IMR-90 (cell line): Measurements from ENCODE around the gene GTSE1. TPM values are rescaled to one million over a fixed set of nuclear protein-coding genes. Genes with fewer than 3 reads are reported as not detected.

Source experiments
- ATAC-seq: fragments of 200-7000 bp; cut with Tn5 transposase; 2 replicates; pipeline ENCODE4 v1.9.1; 2020; ENCODE audit warnings: low read depth, mild to moderate bottlenecking, moderate library complexity
- BruUV-seq: library from RNA; stranded (reverse); fragments of 400-500 nt; replicated peaks from 2 replicates; lab custom pipeline; 2021; lab: Mats Ljungman, UMichigan
- CTCF ChIA-PET: fragments of 300-600 bp; formaldehyde crosslinking; extraction: SDS; loops from one replicate; lab custom pipeline; 2021; ENCODE audit warnings: antibody characterized with exemption; lab: Yijun Ruan, JAX
- POLR2A ChIA-PET: fragments of 300-600 bp; sonication (Branson Sonifier 250); formaldehyde crosslinking; loops from one replicate; lab custom pipeline; 2022; ENCODE audit warnings: antibody characterized with exemption; ENCODE audit not compliant: unreplicated experiment; lab: Charles Lee
- DNase-seq: peaks from one replicate; pipeline ENCODE4 v3.0.0; 2013
- H2AFZ ChIP-seq: replicated peaks from 2 replicates; pipeline ENCODE3; 2013; ENCODE audit warnings: low read length, mild to moderate bottlenecking; ENCODE audit not compliant: poor library complexity
- H2AK5ac ChIP-seq: 2 replicates; pipeline ENCODE4 v1.6.1; 2013; ENCODE audit warnings: low read depth, low read length, inconsistent platforms
- H2AK9ac ChIP-seq: replicated peaks from 2 replicates; pipeline ENCODE3; 2013; ENCODE audit warnings: mild to moderate bottlenecking, low read depth, low read length, moderate library complexity; ENCODE audit not compliant: poor library complexity
- H2BK120ac ChIP-seq: 2 replicates; pipeline ENCODE4 v1.6.1; 2013; ENCODE audit warnings: low read depth, low read length, inconsistent platforms
- H2BK15ac ChIP-seq: 3 replicates; pipeline ENCODE4 v1.6.1; 2013; ENCODE audit warnings: low read depth, low read length, inconsistent platforms
- H2BK20ac ChIP-seq: 2 replicates; pipeline ENCODE4 v1.6.1; 2013; ENCODE audit warnings: low read depth, mild to moderate bottlenecking, inconsistent platforms, low read length, moderate library complexity
- H2BK5ac ChIP-seq: 2 replicates; pipeline ENCODE4 v1.6.1; 2013; ENCODE audit warnings: mild to moderate bottlenecking, low read depth, low read length, inconsistent platforms; ENCODE audit not compliant: poor library complexity, severe bottlenecking
- H3K14ac ChIP-seq: replicated peaks from 2 replicates; pipeline ENCODE4 v1.6.1; 2013; ENCODE audit warnings: low read depth, low read length, inconsistent platforms
- H3K18ac ChIP-seq: 2 replicates; pipeline ENCODE4 v1.6.1; 2013; ENCODE audit warnings: low read depth, low read length, control low read depth
- H3K23ac ChIP-seq: 2 replicates; pipeline ENCODE4 v1.6.1; 2013; ENCODE audit warnings: low read depth, low read length, inconsistent platforms
- H3K27ac ChIP-seq: 2 replicates; pipeline ENCODE4 v1.5.1; 2013; ENCODE audit warnings: mild to moderate bottlenecking, control low read depth, low read length; ENCODE audit not compliant: insufficient read depth
- H3K27me3 ChIP-seq: 2 replicates; pipeline ENCODE4 v1.6.1; 2013; ENCODE audit warnings: low read length; ENCODE audit not compliant: control insufficient read depth, insufficient read depth
- H3K36me3 ChIP-seq: 2 replicates; pipeline ENCODE4 v1.6.1; 2013; ENCODE audit warnings: low read length, mixed read lengths; ENCODE audit not compliant: control insufficient read depth, insufficient read depth
- H3K4ac ChIP-seq: 2 replicates; pipeline ENCODE4 v1.6.1; 2013; ENCODE audit warnings: low read depth, low read length, inconsistent platforms
- H3K4me1 ChIP-seq: 2 replicates; pipeline ENCODE4 v1.6.1; 2013; ENCODE audit warnings: low read length, mixed read lengths; ENCODE audit not compliant: control insufficient read depth, insufficient read depth
- H3K4me2 ChIP-seq: 2 replicates; pipeline ENCODE4 v1.6.1; 2013; ENCODE audit warnings: low read depth, mild to moderate bottlenecking, control low read depth, low read length, moderate library complexity
- H3K4me3 ChIP-seq: 2 replicates; pipeline ENCODE4 v1.5.1; 2013; ENCODE audit warnings: low read depth, mild to moderate bottlenecking, control low read depth, low read length, moderate library complexity; ENCODE audit not compliant: insufficient read depth
- H3K56ac ChIP-seq: 2 replicates; pipeline ENCODE4 v1.6.1; 2013; ENCODE audit warnings: low read length, inconsistent platforms; ENCODE audit not compliant: insufficient read depth; ENCODE audit errors: extremely low read depth
- H3K79me1 ChIP-seq, 2 experiments: 2 replicates each; pipeline ENCODE4 v1.6.1; 2013; ENCODE audit warnings: low read length in 2 of 2, inconsistent platforms in 1 of 2, low read depth in 1 of 2
- H3K9ac ChIP-seq: 2 replicates; pipeline ENCODE4 v1.6.1; 2013; ENCODE audit warnings: low read depth, low read length, control low read depth
- H3K9me1 ChIP-seq: 2 replicates; pipeline ENCODE4 v1.6.1; 2013; ENCODE audit warnings: low read length, inconsistent platforms; ENCODE audit not compliant: insufficient read depth
- H3K9me3 ChIP-seq: 2 replicates; pipeline ENCODE4 v1.6.1; 2013; ENCODE audit warnings: low read length; ENCODE audit not compliant: control insufficient read depth, insufficient read depth
- H4K20me1 ChIP-seq: 2 replicates; pipeline ENCODE4 v1.6.1; 2013; ENCODE audit warnings: low read length, inconsistent platforms; ENCODE audit not compliant: insufficient read depth
- H4K5ac ChIP-seq: 2 replicates; pipeline ENCODE4 v1.6.1; 2013; ENCODE audit warnings: mild to moderate bottlenecking, low read depth, low read length, control low read depth
- H4K8ac ChIP-seq, 2 experiments: 2 replicates each; pipeline ENCODE4 v1.6.1; 2013; ENCODE audit warnings: low read depth in 2 of 2, low read length in 2 of 2, control low read depth in 1 of 2, inconsistent platforms in 1 of 2
- H4K91ac ChIP-seq: 2 replicates; pipeline ENCODE4 v1.6.1; 2013; ENCODE audit warnings: low read depth, low read length, inconsistent platforms; ENCODE audit not compliant: insufficient read depth
- BHLHE40 ChIP-seq: fragments of 150-350 bp; IDR thresholded peaks from 2 replicates; pipeline ENCODE4 v1.6.1; 2016; ENCODE audit warnings: mild to moderate bottlenecking, low read depth, low read length
- CEBPB ChIP-seq: IDR thresholded peaks from 2 replicates; pipeline ENCODE4 v1.6.1; 2012; ENCODE audit warnings: low read depth, low read length, improper control_type of control experiment
- CHD1 ChIP-seq: IDR thresholded peaks from 2 replicates; pipeline ENCODE4 v1.6.1; 2012; ENCODE audit warnings: low read depth, low read length, improper control_type of control experiment
- CTCF ChIP-seq: conservative IDR thresholded peaks from 2 replicates; pipeline ENCODE4 v1.5.1; 2012; ENCODE audit warnings: mild to moderate bottlenecking, low read depth, low read length, improper control_type of control experiment
- ELK1 ChIP-seq: fragments of 150-350 bp; IDR thresholded peaks from 2 replicates; pipeline ENCODE4 v1.6.1; 2016; ENCODE audit warnings: low read depth, mild to moderate bottlenecking, low read length, moderate library complexity, borderline replicate concordance
- FOS ChIP-seq: fragments of 150-350 bp; IDR thresholded peaks from 2 replicates; pipeline ENCODE4 v1.6.1; 2016; ENCODE audit warnings: low read depth, low read length
- MAFK ChIP-seq: IDR thresholded peaks from 2 replicates; pipeline ENCODE4 v1.6.1; 2012; ENCODE audit warnings: low read depth, low read length, improper control_type of control experiment
- MAZ ChIP-seq: IDR thresholded peaks from 2 replicates; pipeline ENCODE4 v1.6.1; 2012; ENCODE audit warnings: low read depth, mild to moderate bottlenecking, low read length, improper control_type of control experiment, moderate library complexity, borderline replicate concordance
- MXI1 ChIP-seq: IDR thresholded peaks from 2 replicates; pipeline ENCODE4 v1.6.1; 2012; ENCODE audit warnings: low read depth, mild to moderate bottlenecking, low read length, moderate library complexity, borderline replicate concordance
- NFE2L2 ChIP-seq: fragments of 150-350 bp; IDR thresholded peaks from 2 replicates; pipeline ENCODE4 v1.6.1; 2016; ENCODE audit warnings: low read depth, mild to moderate bottlenecking, low read length
- POLR2A ChIP-seq: IDR thresholded peaks from 2 replicates; pipeline ENCODE4 v1.6.1; 2012; ENCODE audit warnings: mild to moderate bottlenecking, low read depth, low read length
- RAD21 ChIP-seq: IDR thresholded peaks from 2 replicates; pipeline ENCODE4 v1.6.1; 2012; ENCODE audit warnings: low read length, improper control_type of control experiment
- RCOR1 ChIP-seq: IDR thresholded peaks from 2 replicates; pipeline ENCODE4 v1.6.1; 2012; ENCODE audit warnings: mild to moderate bottlenecking, low read length, improper control_type of control experiment; ENCODE audit not compliant: insufficient replicate concordance
- RFX5 ChIP-seq: IDR thresholded peaks from 2 replicates; pipeline ENCODE4 v1.8.0; 2012; ENCODE audit warnings: low read depth, mild to moderate bottlenecking, low read length, moderate library complexity
- SMC3 ChIP-seq: fragments of 150-350 bp; IDR thresholded peaks from 2 replicates; pipeline ENCODE4 v1.6.1; 2016; ENCODE audit warnings: low read depth, mild to moderate bottlenecking, antibody characterized with exemption, low read length, moderate library complexity
- USF2 ChIP-seq: fragments of 150-350 bp; IDR thresholded peaks from 2 replicates; pipeline ENCODE4 v1.6.1; 2017; ENCODE audit warnings: mild to moderate bottlenecking, antibody characterized with exemption, low read length, low read depth
- WGBS, 2 experiments: methylation state at CpG; one replicate each; pipeline versions ENCODE4 v1.1.5 to v1.1.7; 2013; ENCODE audit warnings: missing lambda C conversion rate in 2 of 2; ENCODE audit not compliant: insufficient read length in 1 of 2; ENCODE audit errors: extremely low coverage in 2 of 2; 5-methylcytosine and 5-hydroxymethylcytosine counted together
- dilution Hi-C: fragments of 300-500 bp; cut with HindIII; formaldehyde crosslinking; loops from one replicate; pipeline ENCODE4 v1.14.3; 2018; ENCODE audit warnings: low sequenced_read_pairs; ENCODE audit not compliant: unreplicated experiment
- in situ Hi-C: fragments of 300-500 bp; cut with MboI; formaldehyde crosslinking; loops from 3 replicates; pipeline ENCODE4 v1.14.3; 2019; ENCODE audit warnings: low sequenced_read_pairs, inconsistent platforms, mixed read lengths
- intact Hi-C: fragments of 100-400 bp; cut with micrococcal nuclease; formaldehyde crosslinking; loops from 2 replicates; pipeline ENCODE4 v1.10.0; 2022
- polyA plus RNA-seq, 3 experiments: library from polyadenylated mRNA; depleted of rRNA; stranded (reverse); fragments of >200 nt; gene quantifications; 2 replicates each; pipeline ENCODE4 v1.2.3, GENCODE V29; 2012; ENCODE audit warnings: low replicate concordance in 1 of 3
- total RNA-seq: library from RNA; depleted of rRNA; stranded (reverse); fragments of >200 nt; gene quantifications from 2 replicates; pipeline ENCODE4 v1.2.3, GENCODE V29; 2012

GTSE1 gene
- total and polyA plus RNA-seq, 2 of the 4 experiments (the other 2 are of a cell fraction): 5.9 to 17.1 TPM

- Histone ChIP-seq H4K8ac (no peak overlapping the region), H3K14ac (no peak overlapping the region), H3K4ac (no peak overlapping the region), H3K23ac (no peak overlapping the region), H3K36me3 (peaks cover 85% of the 10 kb centered on the region), H3K27ac (no peak overlapping the region), H3K4me3 (no peak overlapping the region), H3K9me3 (no peaks in the 10 kb centered on the region), H4K5ac (no peak overlapping the region), H3K9me1 (no peaks in the 10 kb centered on the region), H2AK5ac (no peak overlapping the region), H2BK120ac (no peak overlapping the region), H2BK5ac (no peak overlapping the region), H3K4me1 (no peaks in the 10 kb centered on the region), H3K9ac (no peak overlapping the region), H3K56ac (no peak overlapping the region), H3K27me3 (no peaks in the 10 kb centered on the region), H3K18ac (no peak overlapping the region), H4K91ac (no peak overlapping the region), H2AK9ac (peak overlapping the region; percentile 48), H3K79me1 (peaks cover 6 to 7% of the 10 kb centered on the region in 2 experiments; a peak in 3 of 4 replicates), H2BK15ac (no peak overlapping the region), H2AFZ (no peak overlapping the region), H4K20me1 (peaks cover 35% of the 10 kb centered on the region), H2BK20ac (no peak overlapping the region), H3K4me2 (no peak overlapping the region)
- in situ Hi-C loops: no loop called here
- WGBS, 2 experiments: 90% methylated on average over 16 of the region's 28 CpGs; no CpG with 5 or more reads in 1 of the 2 experiments
- ChIA-PET POLR2A (no interaction called here), CTCF (no interaction called here)
- dilution Hi-C loops: no loop called here
- no peak for DNase-seq
- BruUV-seq: no TSS peak
- TF ChIP-seq POLR2A (no peak), CHD1 (no peak), RCOR1 (no peak), MXI1 (no peak), RFX5 (no peak), MAFK (no peak), CTCF (no peak), CEBPB (no peak), MAZ (no peak), BHLHE40 (no peak), ELK1 (no peak), RAD21 (no peak), USF2 (no peak), FOS (no peak), NFE2L2 (no peak), SMC3 (no peak)
- no peak for ATAC-seq
- intact Hi-C loops: no loop called here
Measured at GRCh38 chr22:46351131-46351735, 54.6 kb downstream of the GTSE1 start.
